HG02571 (cell line): Measurements from ENCODE around the gene CCSAP.
"Not testable (repeated sequence)": the region's sequence is repeated elsewhere in the genome, so short reads cannot be mapped to it uniquely, and the experiment has no call there.

ENCODE experiments used
- ATAC-seq: cut with Tn5 transposase; IDR thresholded peaks from one replicate; pipeline ENCODE4 v1.9.1; 2021; ENCODE audit warnings: mild to moderate bottlenecking, moderate library complexity; ENCODE audit not compliant: unreplicated experiment

CCSAP gene

DNA sequence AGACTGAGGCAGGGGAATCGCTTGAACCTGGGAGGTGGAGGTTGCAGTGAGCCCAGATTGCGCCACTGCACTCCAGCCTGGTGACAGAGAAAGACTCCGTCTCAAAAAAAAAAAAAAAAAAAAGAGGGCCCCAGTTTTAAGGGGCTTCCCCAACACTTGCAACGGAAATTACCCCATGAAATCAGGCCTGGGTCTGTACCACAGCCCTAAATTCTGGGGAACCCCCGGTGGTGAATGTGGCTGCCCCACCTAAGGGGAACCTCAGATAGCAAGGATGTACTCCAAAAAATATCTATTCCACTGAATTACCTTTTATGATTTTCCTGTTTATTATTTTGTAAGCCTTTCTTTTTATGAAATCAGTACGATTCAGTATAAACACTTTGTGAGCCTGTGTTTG is 15.1 kb downstream of the CCSAP start:
- ATAC-seq, result not testable (repeated sequence)

- ATAC-seq, result no peak
Observed at GRCh38 chr1:229326601-229327000, 16.2 kb downstream of the CCSAP start.

DNA sequence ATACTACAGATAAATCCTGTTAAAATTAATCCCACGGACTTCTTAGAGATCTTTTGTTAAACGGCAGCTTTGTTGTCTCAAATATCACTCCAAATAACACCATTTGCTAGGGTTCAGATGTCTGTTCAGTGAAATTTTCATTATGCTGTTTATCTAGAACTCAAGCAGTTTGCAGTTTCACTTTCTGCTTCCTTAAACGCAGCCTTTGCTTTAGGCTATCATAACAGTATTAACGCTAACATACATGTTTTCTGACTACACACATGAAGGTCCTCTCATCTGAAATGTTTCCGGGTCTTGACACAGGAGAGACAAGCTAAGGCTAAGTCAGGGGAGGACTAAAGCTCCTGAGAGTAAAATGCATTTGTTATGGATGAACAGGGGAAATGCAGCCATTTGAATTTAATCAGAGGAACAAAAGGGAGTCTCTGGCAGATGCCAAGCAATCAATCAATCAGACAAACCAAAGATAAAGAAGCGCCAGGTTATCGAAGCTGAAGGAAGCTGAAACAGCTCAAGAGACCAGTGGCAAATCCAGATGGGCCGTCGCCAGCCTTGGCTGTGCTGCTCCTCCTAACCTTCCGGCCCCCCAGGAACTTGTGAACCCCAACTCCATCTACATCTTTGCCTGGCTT is 16.9 kb downstream of the CCSAP start:
- ATAC-seq, result no peak

GRCh38 chr1:229325401-229325800 is 17.4 kb downstream of the CCSAP start:
- ATAC-seq, result no peak

GRCh38 chr1:229323885-229324553 is 18.8 kb downstream of the CCSAP start:
- ATAC-seq, result no peak

- ATAC-seq, result no peak
Observed at GRCh38 chr1:229323201-229323600, 19.6 kb downstream of the CCSAP start.

DNA sequence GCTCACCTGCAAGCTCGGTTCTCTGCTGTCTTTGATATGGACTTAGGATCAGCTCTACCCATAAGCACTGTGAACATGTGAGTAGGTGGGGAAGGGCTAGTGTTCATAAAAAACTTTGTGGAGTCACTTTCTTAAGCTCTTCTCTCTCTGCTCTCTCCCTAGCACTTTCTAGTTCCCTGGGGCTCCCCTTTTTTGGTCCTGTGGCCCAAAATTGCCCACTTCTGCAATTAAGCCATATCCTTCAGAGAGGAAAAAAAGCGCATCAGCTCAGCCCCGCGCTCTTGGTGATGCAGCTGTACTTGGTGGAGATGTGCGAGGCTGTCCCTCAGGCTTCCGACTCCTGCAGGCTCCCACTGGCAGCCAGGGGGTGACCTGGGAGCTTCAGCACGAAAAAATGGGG is 23.4 kb downstream of the CCSAP start:
- no peak for ATAC-seq

DNA sequence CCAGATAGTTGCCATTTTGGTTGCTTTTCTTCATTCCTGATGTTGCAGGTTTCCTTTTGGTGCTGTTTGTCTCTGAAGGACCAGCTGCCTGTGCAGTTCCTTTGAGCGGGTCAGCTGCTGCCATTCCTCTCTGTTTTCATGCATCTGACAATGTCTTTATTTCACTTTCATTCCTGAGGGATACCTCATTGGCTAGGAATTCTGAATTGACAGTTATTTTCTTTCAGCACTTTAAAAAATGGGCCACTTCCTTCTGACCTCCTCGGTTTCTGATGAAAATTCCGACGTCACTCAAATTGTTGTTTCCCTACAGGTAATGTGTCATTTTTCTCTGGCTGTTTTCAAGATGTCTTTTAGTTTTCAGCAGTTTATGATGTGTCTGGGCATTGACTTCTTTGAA is 24.8 kb downstream of the CCSAP start:
- no peak for ATAC-seq

- no peak for ATAC-seq
Observed at GRCh38 chr1:229316166-229316565, 26.7 kb downstream of the CCSAP start.

- ATAC-seq, result no peak
Observed at GRCh38 chr1:229310833-229311232, 32.0 kb downstream of the CCSAP start.

- no peak for ATAC-seq
Observed at GRCh38 chr1:229309684-229310083, 33.2 kb downstream of the CCSAP start.

DNA sequence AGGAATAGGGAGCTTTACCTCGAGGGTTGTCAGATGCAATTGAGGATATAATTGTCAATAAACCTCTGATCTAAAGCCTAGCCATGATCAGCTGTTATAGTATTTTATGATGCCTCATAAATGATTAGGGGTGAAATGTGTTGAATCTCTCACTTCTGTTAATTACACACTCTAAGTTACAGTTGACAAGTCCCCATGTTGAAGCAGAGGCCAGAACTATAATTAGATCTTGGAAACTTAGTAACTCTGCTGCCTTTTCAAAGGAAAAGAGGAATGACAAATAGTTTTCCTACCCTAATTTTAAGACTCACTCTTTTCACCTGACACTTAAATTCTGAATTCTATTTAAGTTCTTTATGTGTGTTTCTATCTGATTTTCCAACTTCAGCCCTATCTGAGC is 33.8 kb downstream of the CCSAP start:
- no peak for ATAC-seq

GRCh38 chr1:229305392-229305791 is 37.5 kb downstream of the CCSAP start:
- no peak for ATAC-seq

DNA sequence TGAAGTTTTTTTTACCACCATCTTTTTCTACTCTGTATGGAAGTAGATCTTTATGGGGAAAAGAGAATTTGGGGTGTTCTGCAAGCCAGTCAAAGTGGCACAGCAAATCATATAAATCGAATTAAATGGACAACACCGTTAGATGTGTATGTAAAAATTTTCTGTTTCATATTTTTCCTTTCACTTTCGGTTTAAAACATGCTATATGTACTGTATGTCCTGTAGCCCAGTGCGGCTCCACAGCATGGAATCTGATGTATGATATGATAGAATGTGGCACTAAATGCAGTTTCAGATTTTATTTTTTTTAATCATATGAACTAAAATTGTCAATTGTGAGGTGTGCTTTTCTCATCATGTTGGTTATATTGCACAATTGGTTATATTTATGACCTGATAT is 39.0 kb downstream of the CCSAP start:
- no peak for ATAC-seq

DNA sequence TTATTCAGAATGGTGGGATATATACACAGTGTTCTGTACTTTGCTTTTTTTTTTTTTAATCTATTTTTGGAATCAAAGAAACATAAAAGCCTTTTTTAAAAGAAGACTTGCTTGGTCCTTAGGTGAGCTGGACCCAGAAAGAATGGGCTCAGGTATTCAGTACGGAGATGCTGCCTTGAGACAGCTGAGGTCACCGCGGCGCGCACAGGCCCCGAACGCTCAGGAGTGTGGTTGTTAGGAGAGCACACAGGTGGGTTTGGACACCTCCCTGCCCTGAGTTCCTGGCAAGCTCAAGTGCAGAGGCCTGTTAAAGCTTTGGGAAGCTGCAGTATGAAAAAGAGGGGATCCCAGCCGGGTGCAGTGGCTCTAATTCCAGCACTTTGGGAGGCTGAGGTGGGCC is 40.1 kb downstream of the CCSAP start:
- no peak for ATAC-seq

- no peak for ATAC-seq
Observed at GRCh38 chr1:229300099-229300757, 42.6 kb downstream of the CCSAP start.

- no peak for ATAC-seq
Observed at GRCh38 chr1:229298887-229299503, 43.9 kb downstream of the CCSAP start.

DNA sequence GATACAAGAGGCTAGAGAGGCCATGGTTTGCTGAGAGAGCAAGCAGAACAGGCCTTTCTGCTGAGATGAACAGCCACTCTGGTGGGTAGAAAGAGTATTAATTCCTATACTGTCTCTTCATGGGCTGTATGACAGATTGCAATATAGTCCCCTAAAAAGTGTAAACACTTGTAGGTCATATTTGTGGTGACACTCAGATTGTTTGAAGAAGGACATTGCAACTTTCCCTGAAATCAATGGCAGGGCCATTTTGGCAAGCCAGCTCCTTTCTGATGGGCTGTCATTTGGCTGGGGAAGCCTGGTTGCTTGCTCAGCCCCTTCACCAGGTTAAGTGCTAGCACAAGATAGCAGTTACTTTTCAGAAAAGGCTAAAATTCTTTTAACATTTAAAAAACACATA is 44.4 kb downstream of the CCSAP start:
- ATAC-seq, result no peak

DNA sequence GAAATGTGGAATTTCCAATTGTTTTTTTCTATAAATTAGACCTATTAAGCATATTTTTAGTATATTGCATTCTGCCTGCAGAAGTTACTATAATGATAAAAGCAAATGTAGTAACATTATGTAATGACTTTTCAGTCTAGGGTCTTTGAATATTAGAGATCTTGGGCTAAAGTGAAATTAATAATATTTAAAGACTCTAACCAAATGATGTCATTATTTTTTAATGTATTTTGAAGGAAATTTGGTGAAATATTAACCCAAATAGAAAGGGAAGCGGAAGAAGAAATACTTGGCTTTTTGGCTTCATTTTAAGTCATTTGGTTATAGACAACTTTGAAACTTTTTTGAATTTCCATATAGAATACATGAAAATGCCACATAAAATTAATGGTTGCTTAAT is 45.1 kb downstream of the CCSAP start:
- no peak for ATAC-seq

- no peak for ATAC-seq
Observed at GRCh38 chr1:229296541-229296941, 46.3 kb downstream of the CCSAP start.

- ATAC-seq, result no peak
Observed at GRCh38 chr1:229295745-229296144, 47.1 kb downstream of the CCSAP start.
